HG02610 (cell line): Measurements from ENCODE around the gene HDAC6.

ENCODE experiments used
- ATAC-seq: cut with Tn5 transposase; IDR thresholded peaks from one replicate; pipeline ENCODE4 v1.9.1; 2021; ENCODE audit warnings: mild to moderate bottlenecking, moderate library complexity; ENCODE audit not compliant: unreplicated experiment

The HDAC6 gene

GRCh38 chrX:48801280-48802088 lies at the start of gene HDAC6:
TSS of gene HDAC6 (plus strand) at chrX:48802067. CDS start at chrX:48802693, 626 bp downstream.
- ATAC-seq, result peak; percentile 93

- no peak for ATAC-seq
These were observed 49.4 kb upstream of the HDAC6 start for GRCh38 chrX:48752498-48752897.

GRCh38 chrX:48753708-48754228 lies 48.1 kb upstream of the HDAC6 start:
- ATAC-seq, result no peak

GRCh38 chrX:48754238-48754637 lies 47.6 kb upstream of the HDAC6 start:
- no peak for ATAC-seq

- ATAC-seq, result no peak
These were observed 40.0 kb upstream of the HDAC6 start, which contains the start of gene GLOD5 for GRCh38 chrX:48761674-48762471. TSS of gene GLOD5 (plus strand) at chrX:48761747. CDS start at chrX:48761791, 44 bp downstream.

- ATAC-seq, result no peak
These were observed 32.6 kb upstream of the HDAC6 start for GRCh38 chrX:48769230-48769629.

- no peak for ATAC-seq
These were observed 31.6 kb upstream of the HDAC6 start for GRCh38 chrX:48770296-48770695.

GRCh38 chrX:48772602-48773001 lies 29.3 kb upstream of the HDAC6 start:
- no peak for ATAC-seq

- ATAC-seq, result no peak
These were observed 24.9 kb upstream of the HDAC6 start for GRCh38 chrX:48776818-48777439.

GRCh38 chrX:48779399-48779798 lies 22.5 kb upstream of the HDAC6 start:
- no peak for ATAC-seq

GRCh38 chrX:48781705-48782104 lies 20.2 kb upstream of the HDAC6 start:
- no peak for ATAC-seq

GRCh38 chrX:48782216-48782615 lies 19.7 kb upstream of the HDAC6 start:
- no peak for ATAC-seq

GRCh38 chrX:48782795-48783194 lies 19.1 kb upstream of the HDAC6 start:
- ATAC-seq, result no peak

GRCh38 chrX:48784726-48785125 lies 17.1 kb upstream of the HDAC6 start:
- no peak for ATAC-seq

- ATAC-seq, result no peak
These were observed 16.7 kb upstream of the HDAC6 start for GRCh38 chrX:48785186-48785539.

GRCh38 chrX:48785540-48786214 lies 16.2 kb upstream of the HDAC6 start:
- no peak for ATAC-seq

GRCh38 chrX:48786341-48786800 lies 15.5 kb upstream of the HDAC6 start, which contains the start of gene GATA1:
TSS of gene GATA1 (plus strand) at chrX:48786590. CDS start at chrX:48791110, 4,520 bp downstream.
- no peak for ATAC-seq

GRCh38 chrX:48786825-48787504 lies 14.9 kb upstream of the HDAC6 start:
- ATAC-seq, result no peak

GRCh38 chrX:48787505-48788443 lies 14.1 kb upstream of the HDAC6 start:
- no peak for ATAC-seq
